ENCODE measurements around the gene CNOT10. TPM values are rescaled to one million over a fixed set of nuclear protein-coding genes. Genes with fewer than 3 reads are reported as not detected.

Gene CNOT10
- total RNA-seq, 1 donor, result 23.8 TPM

GRCh38 chr3:32821686-32822296 lies 136.8 kb downstream of the CNOT10 start:
- H3K4me3 ChIP-seq (ENCODE audit: low read depth, low read length), result no peak overlapping the region
- DNase-seq (ENCODE audit: low read depth), result no peak
- TF ChIP-seq, protein P1, sequence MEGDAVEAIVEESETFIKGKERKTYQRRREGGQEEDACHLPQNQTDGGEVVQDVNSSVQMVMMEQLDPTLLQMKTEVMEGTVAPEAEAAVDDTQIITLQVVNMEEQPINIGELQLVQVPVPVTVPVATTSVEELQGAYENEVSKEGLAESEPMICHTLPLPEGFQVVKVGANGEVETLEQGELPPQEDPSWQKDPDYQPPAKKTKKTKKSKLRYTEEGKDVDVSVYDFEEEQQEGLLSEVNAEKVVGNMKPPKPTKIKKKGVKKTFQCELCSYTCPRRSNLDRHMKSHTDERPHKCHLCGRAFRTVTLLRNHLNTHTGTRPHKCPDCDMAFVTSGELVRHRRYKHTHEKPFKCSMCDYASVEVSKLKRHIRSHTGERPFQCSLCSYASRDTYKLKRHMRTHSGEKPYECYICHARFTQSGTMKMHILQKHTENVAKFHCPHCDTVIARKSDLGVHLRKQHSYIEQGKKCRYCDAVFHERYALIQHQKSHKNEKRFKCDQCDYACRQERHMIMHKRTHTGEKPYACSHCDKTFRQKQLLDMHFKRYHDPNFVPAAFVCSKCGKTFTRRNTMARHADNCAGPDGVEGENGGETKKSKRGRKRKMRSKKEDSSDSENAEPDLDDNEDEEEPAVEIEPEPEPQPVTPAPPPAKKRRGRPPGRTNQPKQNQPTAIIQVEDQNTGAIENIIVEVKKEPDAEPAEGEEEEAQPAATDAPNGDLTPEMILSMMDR (IDR thresholded peaks at IDR 0.05; ENCODE audit: insufficient read depth, low read length), result no peak

GRCh38 chr3:32822609-32823498 lies 137.9 kb downstream of the CNOT10 start:
- no peak overlapping the region for H3K4me3 ChIP-seq (ENCODE audit: low read depth, low read length)
- DNase-seq (ENCODE audit: low read depth), result no peak
- TF ChIP-seq, protein P1 (IDR thresholded peaks at IDR 0.05; ENCODE audit: insufficient read depth, low read length), result no peak

Other genes starting within 250 kb of the CNOT10 start
- gene CMTM6, start 182.3 kb upstream of the CNOT10 start, total RNA-seq (ENCODE audit: low replicate concordance), result 43.1 and 81.4 TPM in 2 replicates
- gene DYNC1LI1, start 114.3 kb upstream of the CNOT10 start, total RNA-seq (ENCODE audit: low replicate concordance), result 42.5 and 84.3 TPM in 2 replicates
- gene TRIM71, start 132.8 kb downstream of the CNOT10 start, total RNA-seq (ENCODE audit: low replicate concordance), result not detected in 2 replicates